ENCODE results near the gene COLEC12. TPM values are rescaled to one million over a fixed set of nuclear protein-coding genes. Genes with fewer than 3 reads are reported as not detected.

The COLEC12 gene
- total and polyA plus RNA-seq, 2 experiments from 2014 or later: 23.2 to 28.3 TPM

DNA sequence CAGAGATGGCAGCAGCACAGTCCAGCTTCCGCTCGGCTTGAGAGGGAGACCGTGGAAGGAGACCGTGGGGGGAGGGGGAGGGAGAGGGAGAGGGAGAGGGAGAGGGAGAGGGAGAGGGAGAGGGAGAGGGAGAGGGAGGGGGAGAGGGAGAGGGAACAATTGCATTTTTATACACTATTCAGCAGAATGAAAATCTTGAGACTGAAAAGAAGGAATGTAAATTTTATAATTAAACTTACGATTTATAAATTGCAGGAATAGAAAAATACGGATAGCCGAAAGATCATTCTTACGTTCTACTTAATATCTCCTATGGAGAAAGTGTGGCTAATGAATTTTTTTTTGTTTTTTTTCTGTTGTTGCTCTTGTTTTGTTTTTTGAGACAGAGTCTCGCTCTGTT is 12.5 kb upstream of the COLEC12 start:
- Histone ChIP-seq H3K9me2 (replicated peaks; ENCODE audit: insufficient read depth) (no peaks in the 10 kb centered on the region), H3K27me3 (no peaks in the 10 kb centered on the region), H3K9me3 (ENCODE audit: low read depth) (no peaks in the 10 kb centered on the region), H2AFZ (no peak overlapping the region), H3K27ac (no peak overlapping the region), H3K36me3 (replicated peaks; ENCODE audit: insufficient read depth, low read depth) (no peaks in the 10 kb centered on the region), H3K4me3 (no peak overlapping the region), H3K4me1 (ENCODE audit: insufficient read depth) (no peaks in the 10 kb centered on the region), H3K4me2 (no peak overlapping the region), H3K79me2 (no peaks in the 10 kb centered on the region), H4K20me1 (ENCODE audit: insufficient read depth, poor library complexity, severe bottlenecking) (no peaks in the 10 kb centered on the region)
- WGBS (ENCODE audit: low lambda C conversion rate, missing lambda C conversion rate): 96% methylated on average over 9 of the region's 9 CpGs
- TF ChIP-seq EZH2 (IDR thresholded peaks at IDR 0.05; ENCODE audit: borderline replicate concordance): no peak
- TF ChIP-seq EZH2phosphoT487 (IDR thresholded peaks at IDR 0.05; ENCODE audit: low read depth, severe bottlenecking, unreplicated experiment): no peak
- TF ChIP-seq, protein P1, sequence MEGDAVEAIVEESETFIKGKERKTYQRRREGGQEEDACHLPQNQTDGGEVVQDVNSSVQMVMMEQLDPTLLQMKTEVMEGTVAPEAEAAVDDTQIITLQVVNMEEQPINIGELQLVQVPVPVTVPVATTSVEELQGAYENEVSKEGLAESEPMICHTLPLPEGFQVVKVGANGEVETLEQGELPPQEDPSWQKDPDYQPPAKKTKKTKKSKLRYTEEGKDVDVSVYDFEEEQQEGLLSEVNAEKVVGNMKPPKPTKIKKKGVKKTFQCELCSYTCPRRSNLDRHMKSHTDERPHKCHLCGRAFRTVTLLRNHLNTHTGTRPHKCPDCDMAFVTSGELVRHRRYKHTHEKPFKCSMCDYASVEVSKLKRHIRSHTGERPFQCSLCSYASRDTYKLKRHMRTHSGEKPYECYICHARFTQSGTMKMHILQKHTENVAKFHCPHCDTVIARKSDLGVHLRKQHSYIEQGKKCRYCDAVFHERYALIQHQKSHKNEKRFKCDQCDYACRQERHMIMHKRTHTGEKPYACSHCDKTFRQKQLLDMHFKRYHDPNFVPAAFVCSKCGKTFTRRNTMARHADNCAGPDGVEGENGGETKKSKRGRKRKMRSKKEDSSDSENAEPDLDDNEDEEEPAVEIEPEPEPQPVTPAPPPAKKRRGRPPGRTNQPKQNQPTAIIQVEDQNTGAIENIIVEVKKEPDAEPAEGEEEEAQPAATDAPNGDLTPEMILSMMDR (IDR thresholded peaks at IDR 0.05; ENCODE audit: poor library complexity): no peak
- no peak for DNase-seq (ENCODE audit: low spot score)

DNA sequence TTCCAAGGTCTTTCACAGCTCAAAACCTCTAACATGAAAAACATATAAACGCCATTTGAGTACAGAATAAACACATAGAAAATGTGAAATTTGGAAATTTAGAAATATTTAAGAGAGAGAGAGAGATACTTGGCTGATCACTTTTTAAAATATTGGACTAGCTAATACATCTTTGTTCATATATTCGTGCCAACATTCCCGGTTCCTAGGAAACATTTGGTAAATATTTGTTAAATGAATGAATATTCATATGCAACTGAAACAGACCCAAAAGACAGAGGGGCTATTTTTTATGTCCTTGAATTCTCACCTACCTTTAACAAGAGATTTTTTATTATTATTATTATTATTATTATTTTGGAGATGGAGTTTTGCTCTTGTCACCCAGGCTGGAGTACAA is 8.3 kb upstream of the COLEC12 start:
- no peak for TF ChIP-seq EZH2 (IDR thresholded peaks at IDR 0.05; ENCODE audit: borderline replicate concordance)
- TF ChIP-seq, protein P1 (IDR thresholded peaks at IDR 0.05; ENCODE audit: poor library complexity): no peak
- no peak for TF ChIP-seq EZH2phosphoT487 (IDR thresholded peaks at IDR 0.05; ENCODE audit: low read depth, severe bottlenecking, unreplicated experiment)

DNA sequence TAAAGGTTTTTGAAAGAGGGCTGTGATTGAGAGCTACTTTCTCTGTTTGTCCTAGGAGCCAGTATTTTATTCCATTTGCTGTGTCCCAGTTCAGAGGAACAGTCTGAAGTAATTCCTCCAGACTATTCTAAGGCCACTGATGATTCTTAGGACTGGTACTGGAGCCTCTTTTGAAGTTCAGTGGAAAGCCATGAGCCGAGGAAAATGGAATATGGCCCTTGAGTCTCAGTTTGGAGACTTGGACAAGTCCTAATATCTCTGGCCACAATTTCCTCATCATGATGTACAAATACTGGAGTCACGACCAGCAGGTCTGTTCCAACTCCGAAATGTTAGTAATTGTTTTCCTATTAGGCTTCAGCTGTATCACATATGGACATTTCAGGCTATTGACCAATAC is 7.1 kb upstream of the COLEC12 start:
- H3K4me3 ChIP-seq: no peak overlapping the region
- no peaks in the 10 kb centered on the region for H3K4me1 ChIP-seq (ENCODE audit: insufficient read depth)
- H3K27ac ChIP-seq: no peak overlapping the region
- no peaks in the 10 kb centered on the region for H3K36me3 ChIP-seq (replicated peaks; ENCODE audit: insufficient read depth, low read depth)
- no peaks in the 10 kb centered on the region for H3K9me2 ChIP-seq (replicated peaks; ENCODE audit: insufficient read depth)
- no peaks in the 10 kb centered on the region for H4K20me1 ChIP-seq (ENCODE audit: insufficient read depth, poor library complexity, severe bottlenecking)
- no peak for DNase-seq (ENCODE audit: low spot score)
- TF ChIP-seq EZH2 (IDR thresholded peaks at IDR 0.05; ENCODE audit: borderline replicate concordance) (no peak), EZH2phosphoT487 (IDR thresholded peaks at IDR 0.05; ENCODE audit: low read depth, severe bottlenecking, unreplicated experiment) (no peak)
- TF ChIP-seq, protein P1 (IDR thresholded peaks at IDR 0.05; ENCODE audit: poor library complexity): no peak
- no peak overlapping the region for H2AFZ ChIP-seq
- peaks cover 2% of the 10 kb centered on the region for H3K27me3 ChIP-seq
- H3K4me2 ChIP-seq: no peak overlapping the region
- WGBS (ENCODE audit: low lambda C conversion rate, missing lambda C conversion rate): 88% methylated on average over 3 of the region's 3 CpGs
- H3K79me2 ChIP-seq: no peaks in the 10 kb centered on the region
- H3K9me3 ChIP-seq (ENCODE audit: low read depth): no peaks in the 10 kb centered on the region

More for the DNA sequence above, 8.3 kb upstream of the COLEC12 start:
- Histone ChIP-seq H3K27ac (no peak overlapping the region), H3K4me2 (no peak overlapping the region), H3K9me3 (ENCODE audit: low read depth) (no peaks in the 10 kb centered on the region), H3K4me3 (no peak overlapping the region), H3K36me3 (replicated peaks; ENCODE audit: insufficient read depth, low read depth) (no peaks in the 10 kb centered on the region), H3K9me2 (replicated peaks; ENCODE audit: insufficient read depth) (no peaks in the 10 kb centered on the region), H3K4me1 (ENCODE audit: insufficient read depth) (no peaks in the 10 kb centered on the region), H3K27me3 (no peaks in the 10 kb centered on the region), H3K79me2 (no peaks in the 10 kb centered on the region), H4K20me1 (ENCODE audit: insufficient read depth, poor library complexity, severe bottlenecking) (no peaks in the 10 kb centered on the region), H2AFZ (no peak overlapping the region)
- WGBS (ENCODE audit: low lambda C conversion rate, missing lambda C conversion rate): 98% methylated on average over 3 of the region's 3 CpGs
- DNase-seq (ENCODE audit: low spot score): no peak

DNA sequence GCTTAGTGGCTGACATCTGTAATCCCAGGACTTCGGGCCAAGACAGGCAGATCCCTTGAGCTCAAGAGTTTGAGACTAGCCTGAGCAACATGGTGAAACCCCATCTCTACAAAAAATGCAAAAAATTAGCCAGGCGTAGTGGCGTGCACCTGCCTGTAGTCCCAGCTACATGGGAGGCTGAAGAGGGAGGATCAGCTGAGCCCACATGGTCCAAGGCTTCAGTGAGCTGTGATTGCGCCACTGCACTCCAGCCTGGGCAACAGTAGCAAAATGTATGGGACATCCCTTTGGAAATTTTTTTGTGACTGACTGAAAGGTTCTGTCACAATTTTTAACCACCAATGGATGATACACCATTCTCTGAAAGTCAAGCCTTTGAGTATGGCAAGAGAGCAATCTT is 6.3 kb upstream of the COLEC12 start:
- no peak for DNase-seq (ENCODE audit: low spot score)
- Histone ChIP-seq H3K4me1 (ENCODE audit: insufficient read depth) (no peaks in the 10 kb centered on the region), H3K27me3 (peaks cover 11% of the 10 kb centered on the region), H4K20me1 (ENCODE audit: insufficient read depth, poor library complexity, severe bottlenecking) (no peaks in the 10 kb centered on the region), H3K9me2 (replicated peaks; ENCODE audit: insufficient read depth) (no peaks in the 10 kb centered on the region), H3K4me3 (no peak overlapping the region), H3K79me2 (no peaks in the 10 kb centered on the region), H3K9me3 (ENCODE audit: low read depth) (no peaks in the 10 kb centered on the region), H3K4me2 (no peak overlapping the region), H3K36me3 (replicated peaks; ENCODE audit: insufficient read depth, low read depth) (no peaks in the 10 kb centered on the region), H3K27ac (no peak overlapping the region), H2AFZ (no peak overlapping the region)
- 95% methylated on average over 4 of the region's 4 CpGs for WGBS (ENCODE audit: low lambda C conversion rate, missing lambda C conversion rate)
- TF ChIP-seq EZH2phosphoT487 (IDR thresholded peaks at IDR 0.05; ENCODE audit: low read depth, severe bottlenecking, unreplicated experiment): no peak
